ENCODE data around the gene RGS7.

The RGS7 gene

DNA sequence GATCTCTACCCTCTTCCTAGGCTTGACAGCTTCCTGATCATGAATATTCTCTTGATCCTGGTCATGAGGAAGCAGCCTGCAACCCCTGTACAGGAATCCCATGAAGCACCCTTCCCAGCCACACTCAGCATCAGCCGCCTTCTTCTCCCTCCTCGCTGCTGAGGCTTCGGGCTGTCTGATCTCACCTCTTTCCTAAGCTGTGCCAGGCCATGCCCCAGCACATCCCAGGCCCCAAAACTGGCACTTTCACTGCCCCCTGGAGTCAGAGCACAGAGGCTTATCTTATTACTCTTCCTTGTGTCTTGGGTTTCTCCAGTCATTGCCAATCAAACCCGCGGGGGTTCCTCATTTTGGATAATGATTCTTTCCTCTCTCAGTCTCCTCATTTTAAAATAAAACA, 259.5 kb downstream of the RGS7 start:
- no peak for TF ChIP-seq CTCF (IDR thresholded peaks at IDR 0.05)

DNA sequence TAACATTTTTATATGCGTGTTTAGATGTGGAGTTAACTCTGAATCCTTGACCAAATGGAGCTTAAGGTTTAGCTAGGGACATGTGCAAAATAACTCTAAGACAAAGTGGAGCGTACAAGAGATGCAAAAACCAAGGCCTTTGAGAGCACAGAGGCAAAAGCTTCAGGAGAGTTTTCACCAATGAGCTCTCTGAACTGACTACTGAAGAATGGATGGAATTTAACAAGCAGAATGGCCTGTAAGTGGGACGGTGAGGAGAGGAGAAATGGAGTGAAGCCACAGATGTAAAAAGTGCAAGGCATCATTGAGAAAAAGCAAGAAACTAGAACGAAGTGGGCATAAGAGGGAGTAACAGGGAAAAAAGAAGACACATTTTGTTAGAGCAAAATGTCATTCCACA, 260.0 kb downstream of the RGS7 start:
- no peak for TF ChIP-seq CTCF (IDR thresholded peaks at IDR 0.05)

- no peak for TF ChIP-seq CTCF (IDR thresholded peaks at IDR 0.05)
These were observed 261.2 kb downstream of the RGS7 start for GRCh38 chr1:241095847-241096246.

- no peak for TF ChIP-seq CTCF (IDR thresholded peaks at IDR 0.05)
These were observed 266.2 kb downstream of the RGS7 start for GRCh38 chr1:241090798-241091197.

GRCh38 chr1:241086686-241087085, 270.3 kb downstream of the RGS7 start:
- TF ChIP-seq CTCF (IDR thresholded peaks at IDR 0.05), result no peak

- TF ChIP-seq CTCF (IDR thresholded peaks at IDR 0.05), result no peak
These were observed 273.7 kb downstream of the RGS7 start for GRCh38 chr1:241083285-241083684.

DNA sequence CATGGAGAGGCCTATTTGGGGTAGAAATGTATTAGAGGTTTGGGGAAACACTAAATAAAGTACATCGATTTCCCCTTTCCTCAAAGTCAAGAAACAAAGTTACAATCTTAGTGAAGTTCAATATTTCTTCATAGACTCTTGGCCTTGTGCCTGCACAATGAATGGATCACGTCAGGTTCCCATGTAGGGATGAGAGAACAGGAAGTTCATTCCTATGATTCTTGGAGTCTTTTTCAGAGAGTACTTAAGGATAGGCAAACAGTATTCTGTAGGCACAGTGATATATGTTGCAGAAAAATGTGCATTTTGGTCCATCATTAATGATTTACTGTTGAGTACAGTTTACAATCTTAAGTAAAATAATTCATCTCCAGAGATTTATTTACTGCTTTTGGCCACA, 275.5 kb downstream of the RGS7 start:
- TF ChIP-seq CTCF (IDR thresholded peaks at IDR 0.05), result no peak

DNA sequence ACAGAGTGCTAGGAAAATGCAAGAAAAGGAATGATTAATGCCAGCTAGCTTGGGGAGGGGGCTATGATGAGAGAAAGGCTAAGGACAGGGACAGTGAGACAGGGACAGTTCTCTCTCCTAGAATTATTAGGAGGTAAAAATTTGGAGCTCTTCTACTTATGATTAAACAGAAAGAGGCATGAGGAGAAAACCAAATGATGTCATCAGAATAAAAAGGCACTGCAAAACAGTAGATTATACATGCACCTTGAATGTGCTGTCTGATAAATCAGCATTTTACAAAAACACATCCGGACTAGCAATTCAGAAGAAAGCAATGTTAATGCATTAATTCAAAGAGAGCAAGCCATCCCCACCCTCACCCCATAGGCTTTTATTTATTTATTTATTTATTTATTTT, 277.5 kb downstream of the RGS7 start:
- TF ChIP-seq CTCF (IDR thresholded peaks at IDR 0.05), result no peak
